ENCODE data around the gene PRKACB. TPM values are rescaled to one million over a fixed set of nuclear protein-coding genes. Genes with fewer than 3 reads are reported as not detected.

The PRKACB gene
- total RNA-seq, 1 experiment from 2014 or later: 3.4 TPM

GRCh38 chr1:84165601-84166000, 21.5 kb downstream of the PRKACB start:
- ChIA-PET POLR2A (no interaction called here), CTCF (no interaction called here)
- H3K9me3 Mint-ChIP-seq (ENCODE audit: unreplicated experiment): no peaks in the 10 kb centered on the region
- H3K4me3 ChIP-seq (ENCODE audit: low read depth, low read length): no peak overlapping the region
- no peak for DNase-seq
- no peaks in the 10 kb centered on the region for H3K36me3 Mint-ChIP-seq (ENCODE audit: insufficient read depth, unreplicated experiment)
- no peak for TF ChIP-seq CTCF (IDR thresholded peaks at IDR 0.05; ENCODE audit: insufficient read depth in 1 of 2, low read depth in 1 of 2, low read length in 1 of 2, severe bottlenecking in 1 of 2, unreplicated experiment in 1 of 2)
- intact Hi-C loops (cut with micrococcal nuclease; ENCODE audit: unreplicated experiment): no loop called here
- no peaks in the 10 kb centered on the region for H3K36me3 ChIP-seq (ENCODE audit: control insufficient read depth, insufficient read depth, low read length)
- no peaks in the 10 kb centered on the region for H3K27me3 ChIP-seq (replicated peaks; ENCODE audit: control insufficient read depth, insufficient read depth, low read length)
- H3K27me3 Mint-ChIP-seq (ENCODE audit: insufficient read depth, unreplicated experiment): no peaks in the 10 kb centered on the region
- H3K4me1 ChIP-seq: no peaks in the 10 kb centered on the region
- no peak overlapping the region for H3K27ac Mint-ChIP-seq (ENCODE audit: unreplicated experiment)
- no peak overlapping the region for H3K4me3 Mint-ChIP-seq (ENCODE audit: unreplicated experiment)
- H3K9me3 ChIP-seq: no peaks in the 10 kb centered on the region
- H3K4me1 Mint-ChIP-seq (ENCODE audit: low read depth, unreplicated experiment): no peaks in the 10 kb centered on the region
- BruUV-seq (replicated peaks): no TSS peak

- no peak for DNase-seq
- no peaks in the 10 kb centered on the region for H3K36me3 Mint-ChIP-seq (ENCODE audit: insufficient read depth, unreplicated experiment)
- Histone ChIP-seq H3K4me1 (no peaks in the 10 kb centered on the region), H3K4me3 (ENCODE audit: low read depth, low read length) (no peak overlapping the region), H3K36me3 (ENCODE audit: control insufficient read depth, insufficient read depth, low read length) (no peaks in the 10 kb centered on the region), H3K27me3 (replicated peaks; ENCODE audit: control insufficient read depth, insufficient read depth, low read length) (no peaks in the 10 kb centered on the region), H3K9me3 (no peaks in the 10 kb centered on the region)
- H3K4me1 Mint-ChIP-seq (ENCODE audit: low read depth, unreplicated experiment): no peaks in the 10 kb centered on the region
- H3K9me3 Mint-ChIP-seq (ENCODE audit: unreplicated experiment): no peaks in the 10 kb centered on the region
- ChIA-PET CTCF (no interaction called here), POLR2A (no interaction called here)
- TF ChIP-seq CTCF (IDR thresholded peaks at IDR 0.05; ENCODE audit: insufficient read depth in 1 of 2, low read depth in 1 of 2, low read length in 1 of 2, severe bottlenecking in 1 of 2, unreplicated experiment in 1 of 2): no peak
- no peaks in the 10 kb centered on the region for H3K27me3 Mint-ChIP-seq (ENCODE audit: insufficient read depth, unreplicated experiment)
- no peak overlapping the region for H3K27ac Mint-ChIP-seq (ENCODE audit: unreplicated experiment)
- H3K4me3 Mint-ChIP-seq (ENCODE audit: unreplicated experiment): no peak overlapping the region
- intact Hi-C loops (cut with micrococcal nuclease; ENCODE audit: unreplicated experiment): no loop called here
- BruUV-seq (replicated peaks): no TSS peak
Observed at GRCh38 chr1:84166797-84167196, 22.7 kb downstream of the PRKACB start.

GRCh38 chr1:84168783-84169182, 24.7 kb downstream of the PRKACB start:
- no peak for DNase-seq
- CTCF ChIA-PET: no interaction called here
- TF ChIP-seq CTCF (IDR thresholded peaks at IDR 0.05; ENCODE audit: insufficient read depth in 1 of 2, low read depth in 1 of 2, low read length in 1 of 2, severe bottlenecking in 1 of 2, unreplicated experiment in 1 of 2): no peak
- no peak overlapping the region for H3K27ac Mint-ChIP-seq (ENCODE audit: unreplicated experiment)
- Histone ChIP-seq H3K4me1 (no peaks in the 10 kb centered on the region), H3K27me3 (replicated peaks; ENCODE audit: control insufficient read depth, insufficient read depth, low read length) (no peaks in the 10 kb centered on the region), H3K9me3 (no peaks in the 10 kb centered on the region), H3K4me3 (ENCODE audit: low read depth, low read length) (no peak overlapping the region), H3K36me3 (ENCODE audit: control insufficient read depth, insufficient read depth, low read length) (no peaks in the 10 kb centered on the region)
- H3K4me3 Mint-ChIP-seq (ENCODE audit: unreplicated experiment): no peak overlapping the region
- no peaks in the 10 kb centered on the region for H3K9me3 Mint-ChIP-seq (ENCODE audit: unreplicated experiment)
- intact Hi-C loops (cut with micrococcal nuclease; ENCODE audit: unreplicated experiment): no loop called here
- H3K27me3 Mint-ChIP-seq (ENCODE audit: insufficient read depth, unreplicated experiment): no peaks in the 10 kb centered on the region
- H3K36me3 Mint-ChIP-seq (ENCODE audit: insufficient read depth, unreplicated experiment): no peaks in the 10 kb centered on the region
- BruUV-seq (replicated peaks): no TSS peak
- H3K4me1 Mint-ChIP-seq (ENCODE audit: low read depth, unreplicated experiment): peaks cover 2% of the 10 kb centered on the region
- POLR2A ChIA-PET: no interaction called here
